Kidney (tissue), 14 donors: ENCODE results near the gene SFSWAP. TPM values are rescaled to one million over a fixed set of nuclear protein-coding genes. Genes with fewer than 3 reads are reported as not detected.
"Not testable (repeated sequence)": the region's sequence is repeated elsewhere in the genome, so short reads cannot be mapped to it uniquely, and the experiment has no call there.

ENCODE experiments used
- DNase-seq, 5 donors: peaks; one replicate each; pipeline ENCODE4 v3.0.0-alpha.2; 2013 to 2020
- FAIRE-seq: peaks from 2 replicates; lab custom pipeline; 2012; peaks lifted over from hg19 to GRCh38; lab: Jason Lieb, UNC
- H3K27ac ChIP-seq, 2 donors: one replicate each; pipeline ENCODE4 v1.7.0; 2013; ENCODE audit warnings: low read depth in 2 of 2, low read length in 2 of 2, inconsistent platforms in 1 of 2
- H3K27me3 ChIP-seq: one replicate; pipeline ENCODE4 v1.7.1; 2013; ENCODE audit warnings: low read length, inconsistent platforms; ENCODE audit not compliant: control insufficient read depth, insufficient read depth
- H3K36me3 ChIP-seq, 3 donors: one replicate each; pipeline versions ENCODE4 v1.7.0 to v1.7.1; 2013; ENCODE audit warnings: low read length in 3 of 3, control low read depth in 1 of 3, inconsistent platforms in 1 of 3; ENCODE audit not compliant: insufficient read depth in 3 of 3, control insufficient read depth in 2 of 3
- H3K4me1 ChIP-seq, 3 donors: one replicate each; pipeline versions ENCODE4 v1.7.0 to v1.7.1; 2013; ENCODE audit warnings: low read length in 3 of 3, inconsistent platforms in 1 of 3, low read depth in 1 of 3; ENCODE audit not compliant: control insufficient read depth in 2 of 3, insufficient read depth in 2 of 3
- H3K4me3 ChIP-seq, 3 donors: one replicate each; pipeline versions ENCODE4 v1.7.0 to v1.8.1; 2013; ENCODE audit warnings: low read length in 3 of 3, control low read depth in 1 of 3, inconsistent platforms in 1 of 3
- H3K9ac ChIP-seq, 3 donors: one replicate each; pipeline versions ENCODE4 v1.7.0 to v1.7.1; 2013; ENCODE audit warnings: low read length in 3 of 3, control low read depth in 1 of 3, inconsistent platforms in 1 of 3
- H3K9me3 ChIP-seq, 3 donors: one replicate each; pipeline versions ENCODE4 v1.7.0 to v1.7.1; 2013; ENCODE audit warnings: low read length in 3 of 3, control low read depth in 1 of 3, inconsistent platforms in 1 of 3; ENCODE audit not compliant: control insufficient read depth in 2 of 3, insufficient read depth in 1 of 3
- intact Hi-C: fragments of 100-400 bp; cut with DNase I; formaldehyde crosslinking; loops from one replicate; pipeline ENCODE4 v1.11.1; 2022
- polyA plus RNA-seq: library from polyadenylated mRNA; stranded (reverse); fragments of 350-450 nt; fragmentation: Illumina TruSeq; extraction: RNeasy Lipid Tissue Mini Kit (QIAGEN cat#74804); gene quantifications from one replicate; pipeline ENCODE4 v1.2.3, GENCODE V29; 2014; ENCODE audit warnings: low read depth, low replicate concordance; ENCODE audit not compliant: insufficient read depth
- total RNA-seq: library from RNA; stranded (reverse); fragmentation: NEBNext Ultra II Directional; extraction: Animal tissue kit (Norgen Biotek cat#: 25700); gene quantifications from one replicate; pipeline ENCODE4 v1.2.1, GENCODE V29; 2021
- TF ChIP-seq, protein P1 (sequence below): IDR thresholded peaks from 3 replicates; pipeline ENCODE4 v1.5.1; 2012; ENCODE audit warnings: mild to moderate bottlenecking, moderate library complexity, borderline replicate concordance; ENCODE audit not compliant: insufficient read depth; ENCODE audit errors: extremely low read depth
- donor health status: control.
- donor health status: control.
- donor health status: control.
- donor health status: control.
- donor health status: control.
- donor health status: DM: yes; HTN: yes; CAD: no.
- donor health status: Normal renal cell carcinoma (clear cell type).

The SFSWAP gene
- total and polyA plus RNA-seq, 2 donors from 2014 or later: 13.9 to 46.2 TPM

DNA sequence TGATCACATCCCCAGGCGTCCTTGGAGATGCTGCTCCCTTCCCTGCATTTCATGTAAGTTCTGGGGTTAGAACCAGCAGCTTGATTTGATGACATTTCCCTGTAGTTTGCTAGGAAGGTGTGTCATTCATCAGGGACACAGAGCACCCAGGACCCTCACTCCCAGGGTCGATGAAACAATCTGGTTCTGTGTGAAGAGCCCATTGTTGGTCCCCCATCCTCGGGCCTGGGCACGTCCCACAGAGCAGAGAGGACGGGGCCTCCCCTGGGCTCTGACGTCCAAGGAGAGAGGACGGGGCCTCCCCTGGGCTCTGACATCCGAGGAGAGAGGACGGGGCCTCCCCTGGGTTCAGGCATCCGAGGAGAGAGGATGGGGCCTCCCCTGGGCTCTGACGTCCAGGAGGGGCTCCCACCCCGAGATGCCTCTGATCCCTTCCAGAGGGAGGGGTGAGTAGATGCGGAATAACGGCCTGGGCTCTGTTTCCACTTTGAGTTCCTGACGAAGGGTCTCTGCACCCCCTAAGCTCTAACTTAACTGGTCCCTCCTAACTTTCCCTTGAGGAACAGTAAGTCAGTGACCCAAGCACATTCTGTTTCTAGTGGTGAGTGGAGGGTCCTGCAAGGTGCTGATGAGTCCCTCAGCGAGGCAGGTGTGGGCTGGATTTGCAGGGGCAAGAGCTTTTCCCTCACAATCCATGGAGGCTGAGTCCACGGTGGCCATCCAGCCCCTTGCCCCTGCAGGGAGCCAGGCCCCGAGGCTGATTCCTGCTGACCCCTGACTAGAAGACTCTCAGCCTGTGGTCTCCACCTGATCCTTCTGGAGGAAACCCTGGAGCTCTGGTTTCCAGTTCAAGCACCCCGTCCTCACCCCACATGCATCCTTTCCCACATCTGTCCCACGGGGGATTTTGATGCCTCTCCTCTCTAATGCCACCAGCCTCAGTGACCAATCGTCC is 35.5 kb upstream of the SFSWAP start:
- Histone ChIP-seq H3K9me3 (peaks cover 0 to 4% (median 0%) of the 10 kb centered on the region in 3 donors), H3K27ac (no peak overlapping the region), H3K4me1 (no peaks in the 10 kb centered on the region), H3K27me3 (no peaks in the 10 kb centered on the region), H3K9ac (no peak overlapping the region), H3K36me3 (no peaks in the 10 kb centered on the region), H3K4me3 (no peak overlapping the region)
- TF ChIP-seq, protein P1, sequence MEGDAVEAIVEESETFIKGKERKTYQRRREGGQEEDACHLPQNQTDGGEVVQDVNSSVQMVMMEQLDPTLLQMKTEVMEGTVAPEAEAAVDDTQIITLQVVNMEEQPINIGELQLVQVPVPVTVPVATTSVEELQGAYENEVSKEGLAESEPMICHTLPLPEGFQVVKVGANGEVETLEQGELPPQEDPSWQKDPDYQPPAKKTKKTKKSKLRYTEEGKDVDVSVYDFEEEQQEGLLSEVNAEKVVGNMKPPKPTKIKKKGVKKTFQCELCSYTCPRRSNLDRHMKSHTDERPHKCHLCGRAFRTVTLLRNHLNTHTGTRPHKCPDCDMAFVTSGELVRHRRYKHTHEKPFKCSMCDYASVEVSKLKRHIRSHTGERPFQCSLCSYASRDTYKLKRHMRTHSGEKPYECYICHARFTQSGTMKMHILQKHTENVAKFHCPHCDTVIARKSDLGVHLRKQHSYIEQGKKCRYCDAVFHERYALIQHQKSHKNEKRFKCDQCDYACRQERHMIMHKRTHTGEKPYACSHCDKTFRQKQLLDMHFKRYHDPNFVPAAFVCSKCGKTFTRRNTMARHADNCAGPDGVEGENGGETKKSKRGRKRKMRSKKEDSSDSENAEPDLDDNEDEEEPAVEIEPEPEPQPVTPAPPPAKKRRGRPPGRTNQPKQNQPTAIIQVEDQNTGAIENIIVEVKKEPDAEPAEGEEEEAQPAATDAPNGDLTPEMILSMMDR: no peak
- FAIRE-seq (no peak), DNase-seq (no peak)
- intact Hi-C loops: no loop called here

- peaks cover 0 to 4% (median 0%) of the 10 kb centered on the region in 3 donors for H3K9me3 ChIP-seq
- no peaks in the 10 kb centered on the region for H3K36me3 ChIP-seq
- TF ChIP-seq, protein P1: no peak
- no peaks in the 10 kb centered on the region for H3K4me1 ChIP-seq
- H3K4me3 ChIP-seq: no peak overlapping the region
- no peak overlapping the region for H3K9ac ChIP-seq
- DNase-seq (no peak), FAIRE-seq (no peak)
- H3K27me3 ChIP-seq: no peaks in the 10 kb centered on the region
- intact Hi-C loops: no loop called here
- no peak overlapping the region for H3K27ac ChIP-seq
Observed at GRCh38 chr12:131676544-131676943, 34.3 kb upstream of the SFSWAP start.

DNA sequence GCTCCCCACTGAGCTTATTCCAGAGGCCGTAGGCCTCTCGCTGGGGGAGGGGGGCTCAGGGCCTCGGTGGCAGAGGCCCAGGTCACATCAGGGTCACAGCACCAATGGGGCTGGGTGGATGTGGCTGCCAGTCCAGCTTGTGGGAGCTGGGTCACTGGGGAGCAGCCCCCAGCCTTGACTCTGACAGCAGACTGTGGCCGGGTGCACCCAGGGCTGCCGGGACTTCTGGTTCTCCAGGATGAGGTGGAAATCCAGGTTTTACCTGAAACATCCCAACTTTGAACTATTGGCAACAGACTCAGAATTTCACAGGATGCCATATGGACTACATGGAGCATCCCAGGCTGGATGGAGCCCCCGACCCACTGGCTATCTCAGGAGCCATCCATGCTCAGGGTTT is 33.8 kb upstream of the SFSWAP start:
- H3K9ac ChIP-seq, H3K4me3 ChIP-seq, H3K27me3 ChIP-seq, intact Hi-C loops, FAIRE-seq, H3K4me1 ChIP-seq, H3K9me3 ChIP-seq, H3K27ac ChIP-seq, H3K36me3 ChIP-seq: not testable (repeated sequence)
- peak in 1 of 5 donors; percentile 33 for DNase-seq

DNA sequence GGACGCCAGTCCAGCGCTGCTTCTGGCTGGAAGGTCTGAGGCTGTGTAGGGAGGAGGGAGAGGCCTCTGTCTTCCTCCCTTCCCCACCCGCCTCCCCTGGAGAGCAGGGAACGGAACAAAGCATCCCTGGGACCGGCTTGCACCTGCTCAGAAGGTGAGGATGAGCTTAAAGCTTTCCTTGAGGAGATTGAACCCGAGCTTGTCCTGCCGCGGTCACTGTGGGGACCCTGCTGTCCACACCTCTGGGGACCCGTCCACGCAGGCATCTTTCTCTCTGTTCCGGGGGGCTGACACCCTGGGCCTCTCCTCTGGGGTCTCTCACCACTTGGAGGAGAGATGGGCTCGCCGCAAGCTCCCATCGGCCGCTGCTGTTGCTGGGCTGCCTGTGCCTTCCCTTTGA is 33.2 kb upstream of the SFSWAP start:
- Histone ChIP-seq H3K4me3 (no peak overlapping the region), H3K36me3 (no peaks in the 10 kb centered on the region), H3K9me3 (peaks cover 0 to 4% (median 0%) of the 10 kb centered on the region in 3 donors), H3K9ac (no peak overlapping the region), H3K4me1 (no peaks in the 10 kb centered on the region), H3K27me3 (peaks cover 2% of the 10 kb centered on the region), H3K27ac (no peak overlapping the region)
- FAIRE-seq (no peak), DNase-seq (peak in 1 of 5 donors; percentile 54)
- intact Hi-C loops: no loop called here
- TF ChIP-seq, protein P1: no peak

- FAIRE-seq, intact Hi-C loops, H3K9ac ChIP-seq, H3K9me3 ChIP-seq, H3K27me3 ChIP-seq, H3K4me1 ChIP-seq, H3K27ac ChIP-seq, H3K36me3 ChIP-seq, H3K4me3 ChIP-seq: not testable (repeated sequence)
- peak in 1 of 5 donors; percentile 52 for DNase-seq
Observed at GRCh38 chr12:131678389-131679181, 32.3 kb upstream of the SFSWAP start.
